ENCODE measurements around the gene IDH1. TPM values are rescaled to one million over a fixed set of nuclear protein-coding genes. Genes with fewer than 3 reads are reported as not detected.
A peak's percentile ranks its signal among the peaks of the same experiment; 100 is the strongest.

Gene IDH1
- 100 to 1,000 TPM in 1 of 4 donors, 10 to 100 TPM in 3; 22.8 to 105 (median 38.1) TPM for total RNA-seq

DNA sequence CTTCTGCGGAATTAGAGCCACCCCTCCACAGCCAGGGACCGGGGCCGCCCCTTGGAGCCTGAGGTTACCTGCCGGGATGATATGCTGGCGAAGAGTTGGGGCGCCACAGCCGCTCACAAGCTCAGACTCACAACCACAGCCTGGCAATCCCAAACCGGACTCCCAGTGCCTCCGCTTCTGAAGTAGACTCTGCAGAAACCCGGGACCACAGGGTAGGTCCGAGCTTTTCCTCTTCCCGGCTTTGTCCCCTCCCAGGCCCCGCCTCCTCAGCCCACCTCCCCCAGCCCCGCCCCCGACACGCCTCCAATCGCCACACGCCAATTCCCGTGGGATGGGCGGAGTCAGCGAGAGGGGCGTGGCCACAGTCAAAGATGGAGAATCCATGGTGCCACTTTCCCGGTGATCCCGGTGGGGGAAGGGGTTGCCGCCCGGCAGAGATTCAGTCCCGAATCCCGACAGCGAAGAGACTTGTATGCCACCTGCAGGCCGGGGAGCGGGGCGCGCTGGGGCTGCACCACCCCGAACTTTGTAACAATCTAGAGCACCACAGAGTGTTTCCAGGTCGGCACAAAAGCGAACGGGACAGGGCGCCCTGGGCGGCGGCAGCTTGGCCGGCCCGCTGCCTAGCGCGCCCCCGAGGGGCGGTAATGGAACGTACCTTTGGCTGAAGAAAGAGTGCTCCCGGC lies at the start of gene IDH1:
Gene IDH1, minus strand, starts transcription at position 201 of the 686 bp plus-strand sequence. CDS start 3,520 bp downstream, outside the sequence.
- Histone ChIP-seq H3K27me3 (no peaks in the 10 kb centered on the region), H3K4me3 (peak within 1 kb of the TSS; percentile 73 to 76), H3K9me3 (no peaks in the 10 kb centered on the region), H3K27ac (peak within 1 kb of the TSS; percentile 68 to 74), H3K36me3 (no peaks in the 10 kb centered on the region), H3K4me1 (peaks cover 0 to 7% of the 10 kb centered on the region in 2 donors)
- DNase-seq: peak; percentile 96 to 97
- TF ChIP-seq, protein P1, sequence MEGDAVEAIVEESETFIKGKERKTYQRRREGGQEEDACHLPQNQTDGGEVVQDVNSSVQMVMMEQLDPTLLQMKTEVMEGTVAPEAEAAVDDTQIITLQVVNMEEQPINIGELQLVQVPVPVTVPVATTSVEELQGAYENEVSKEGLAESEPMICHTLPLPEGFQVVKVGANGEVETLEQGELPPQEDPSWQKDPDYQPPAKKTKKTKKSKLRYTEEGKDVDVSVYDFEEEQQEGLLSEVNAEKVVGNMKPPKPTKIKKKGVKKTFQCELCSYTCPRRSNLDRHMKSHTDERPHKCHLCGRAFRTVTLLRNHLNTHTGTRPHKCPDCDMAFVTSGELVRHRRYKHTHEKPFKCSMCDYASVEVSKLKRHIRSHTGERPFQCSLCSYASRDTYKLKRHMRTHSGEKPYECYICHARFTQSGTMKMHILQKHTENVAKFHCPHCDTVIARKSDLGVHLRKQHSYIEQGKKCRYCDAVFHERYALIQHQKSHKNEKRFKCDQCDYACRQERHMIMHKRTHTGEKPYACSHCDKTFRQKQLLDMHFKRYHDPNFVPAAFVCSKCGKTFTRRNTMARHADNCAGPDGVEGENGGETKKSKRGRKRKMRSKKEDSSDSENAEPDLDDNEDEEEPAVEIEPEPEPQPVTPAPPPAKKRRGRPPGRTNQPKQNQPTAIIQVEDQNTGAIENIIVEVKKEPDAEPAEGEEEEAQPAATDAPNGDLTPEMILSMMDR (IDR thresholded peaks at IDR 0.05): peak in 3 of 4 experiments; percentile 23 to 41 (median 24)
- TF ChIP-seq POLR2A (IDR thresholded peaks at IDR 0.05): peak in 1 of 2 donors; percentile 27
- intact Hi-C loops (cut with DNase I; ENCODE audit: low total_unique reads): no loop called here

DNA sequence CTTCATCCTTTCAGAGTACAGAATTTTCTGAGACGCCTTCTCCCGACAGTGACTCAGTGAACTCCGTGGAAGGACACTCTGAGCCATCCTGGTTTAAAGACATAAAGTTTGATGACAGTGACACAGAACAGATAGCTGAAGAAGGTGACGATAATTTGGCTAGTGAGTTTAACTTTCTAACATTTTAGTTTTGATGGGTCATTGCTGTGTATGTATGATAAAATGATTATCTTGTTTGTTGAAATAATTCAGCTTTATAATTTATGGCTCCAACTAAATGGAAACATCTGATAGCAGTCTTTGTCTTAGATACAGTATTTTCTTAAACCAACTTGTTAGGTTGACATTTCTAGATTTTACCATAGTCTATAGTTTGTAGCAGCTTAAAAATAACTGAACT lies 49.3 kb upstream of the IDH1 start:
- Histone ChIP-seq H3K27ac (no peak overlapping the region), H3K4me3 (no peak overlapping the region), H3K4me1 (no peaks in the 10 kb centered on the region), H3K36me3 (no peaks in the 10 kb centered on the region), H3K9me3 (no peaks in the 10 kb centered on the region), H3K27me3 (no peaks in the 10 kb centered on the region)
- TF ChIP-seq, protein P1 (IDR thresholded peaks at IDR 0.05): no peak
- no peak for TF ChIP-seq POLR2A (IDR thresholded peaks at IDR 0.05)
- no peak for DNase-seq
- intact Hi-C loops (cut with DNase I; ENCODE audit: low total_unique reads): no loop called here

DNA sequence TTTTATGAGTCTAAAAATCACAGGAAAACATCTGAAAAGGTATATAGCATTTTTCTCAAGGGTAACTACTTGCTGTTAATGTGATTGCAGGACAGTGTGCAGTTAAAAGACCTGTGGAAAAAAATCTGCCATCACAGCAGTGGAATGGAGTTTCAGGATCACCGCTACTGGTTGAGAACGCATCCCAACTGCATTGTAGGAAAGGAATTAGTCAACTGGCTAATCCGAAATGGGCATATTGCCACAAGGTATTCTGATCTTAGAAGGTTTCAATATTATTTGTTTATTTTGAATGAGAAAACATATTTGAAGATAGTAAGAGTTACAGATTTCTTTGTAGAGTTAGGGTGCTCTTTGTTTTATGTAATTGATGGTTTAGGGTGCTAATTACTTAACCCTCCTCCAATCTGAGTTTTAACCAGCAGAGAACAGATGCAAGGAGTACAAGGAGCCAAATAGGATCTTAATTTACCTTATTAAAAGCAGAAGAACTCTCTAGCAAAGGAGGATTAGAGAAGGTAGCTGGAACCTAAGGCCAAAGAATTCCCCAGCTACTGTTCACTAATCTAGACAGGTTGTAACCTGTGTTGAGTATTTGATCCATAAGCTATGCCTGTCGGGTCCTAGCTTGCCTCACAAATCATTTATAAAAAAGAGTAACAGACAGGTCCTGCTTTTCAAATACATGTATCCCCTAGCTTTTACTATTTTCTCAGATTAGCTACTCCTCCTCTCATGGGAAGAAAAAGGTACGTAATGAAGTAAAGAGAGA lies 46.2 kb upstream of the IDH1 start:
- intact Hi-C loops (cut with DNase I; ENCODE audit: low total_unique reads): no loop called here
- Histone ChIP-seq H3K27me3 (no peaks in the 10 kb centered on the region), H3K4me3 (no peak overlapping the region), H3K27ac (no peak overlapping the region), H3K9me3 (no peaks in the 10 kb centered on the region), H3K4me1 (no peaks in the 10 kb centered on the region), H3K36me3 (no peaks in the 10 kb centered on the region)
- TF ChIP-seq POLR2A (IDR thresholded peaks at IDR 0.05): no peak
- TF ChIP-seq, protein P1 (IDR thresholded peaks at IDR 0.05): no peak
- DNase-seq: no peak

DNA sequence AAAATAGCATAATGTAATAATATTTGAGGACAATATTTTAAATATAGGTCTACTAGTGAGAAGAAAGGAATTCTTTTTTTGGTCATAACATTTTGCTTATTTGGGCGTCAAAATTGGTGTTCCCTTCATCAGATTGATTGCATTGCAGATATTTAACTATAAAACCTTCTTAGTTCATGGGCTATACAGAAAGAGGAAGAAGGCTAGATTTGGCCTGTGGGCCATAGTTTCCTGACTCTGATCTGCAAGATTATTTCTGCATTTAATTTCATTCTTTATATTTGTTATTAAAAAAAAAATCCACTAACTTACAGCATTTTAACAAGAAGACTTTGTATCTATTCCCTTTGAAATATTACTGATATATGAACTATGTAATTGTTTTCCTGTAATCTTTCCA lies 43.1 kb upstream of the IDH1 start:
- DNase-seq: no peak
- no peaks in the 10 kb centered on the region for H3K36me3 ChIP-seq
- H3K9me3 ChIP-seq: no peaks in the 10 kb centered on the region
- TF ChIP-seq POLR2A (IDR thresholded peaks at IDR 0.05): no peak
- TF ChIP-seq, protein P1 (IDR thresholded peaks at IDR 0.05): no peak
- H3K4me3 ChIP-seq: no peak overlapping the region
- intact Hi-C loops (cut with DNase I; ENCODE audit: low total_unique reads): no loop called here
- no peak overlapping the region for H3K27ac ChIP-seq
- H3K27me3 ChIP-seq: no peaks in the 10 kb centered on the region
- no peaks in the 10 kb centered on the region for H3K4me1 ChIP-seq

DNA sequence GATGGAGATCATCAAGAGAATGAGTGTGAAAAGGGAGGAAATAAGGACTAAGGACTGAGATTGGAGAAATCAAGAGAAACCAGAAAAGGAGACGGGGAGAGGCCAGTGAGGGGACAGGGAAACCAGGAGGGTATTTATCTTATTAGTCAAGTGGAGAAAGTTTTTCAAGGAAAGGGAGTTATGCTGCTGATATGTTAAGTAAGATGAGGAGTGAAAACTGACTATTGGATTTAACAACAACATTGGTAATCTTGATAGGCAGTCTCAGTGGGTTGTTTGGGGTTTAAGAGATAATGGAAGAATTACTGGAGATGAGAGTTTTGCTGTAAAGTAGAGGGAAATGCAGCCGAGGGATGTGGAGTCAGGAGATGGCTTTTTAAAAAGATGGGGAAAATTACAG lies 41.7 kb upstream of the IDH1 start:
- Histone ChIP-seq H3K4me1 (no peaks in the 10 kb centered on the region), H3K9me3 (no peaks in the 10 kb centered on the region), H3K27me3 (no peaks in the 10 kb centered on the region), H3K36me3 (no peaks in the 10 kb centered on the region), H3K27ac (no peak overlapping the region), H3K4me3 (no peak overlapping the region)
- intact Hi-C loops (cut with DNase I; ENCODE audit: low total_unique reads): no loop called here
- TF ChIP-seq POLR2A (IDR thresholded peaks at IDR 0.05): no peak
- TF ChIP-seq, protein P1 (IDR thresholded peaks at IDR 0.05): no peak
- DNase-seq: no peak
